ENCODE measurements around the gene TMPO. TPM values are rescaled to one million over a fixed set of nuclear protein-coding genes. Genes with fewer than 3 reads are reported as not detected.

The TMPO gene
- total RNA-seq, 1 donor from 2014 or later: 103 TPM

DNA sequence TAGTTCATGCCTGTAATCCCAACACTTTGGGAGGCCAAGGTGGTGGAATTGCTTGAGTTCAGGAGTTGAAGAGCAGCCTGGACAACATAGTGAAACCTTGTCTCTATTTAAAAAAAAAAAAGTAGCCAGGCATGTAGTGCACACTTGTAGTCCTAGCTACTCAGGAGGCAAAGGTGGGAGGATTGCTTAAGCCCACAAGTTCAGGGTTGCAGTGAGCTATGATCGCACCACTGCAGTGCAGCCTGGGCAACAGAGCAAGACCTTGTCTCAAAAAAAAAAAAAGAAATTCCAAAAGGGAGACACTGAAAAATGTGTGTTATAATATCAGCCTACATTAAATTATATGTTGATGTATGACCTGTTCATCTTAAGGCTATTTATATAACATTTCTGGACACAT is 14.7 kb downstream of the TMPO start:
- no peak overlapping the region for H3K27ac ChIP-seq
- DNase-seq (ENCODE audit: extremely low spot score in 2 of 2): no peak
- intact Hi-C loops (cut with DNase I): no loop called here
- no peaks in the 10 kb centered on the region for H3K4me1 ChIP-seq
- H3K36me3 ChIP-seq: peaks cover 0 to 41% of the 10 kb centered on the region in 2 donors
- H3K4me3 ChIP-seq: no peak overlapping the region
- no peaks in the 10 kb centered on the region for H3K27me3 ChIP-seq
- TF ChIP-seq POLR2AphosphoS5 (IDR thresholded peaks at IDR 0.05; ENCODE audit: insufficient read depth in 1 of 2, low read depth in 1 of 2) (no peak), POLR2A (IDR thresholded peaks at IDR 0.05) (no peak)
- TF ChIP-seq, protein P1, sequence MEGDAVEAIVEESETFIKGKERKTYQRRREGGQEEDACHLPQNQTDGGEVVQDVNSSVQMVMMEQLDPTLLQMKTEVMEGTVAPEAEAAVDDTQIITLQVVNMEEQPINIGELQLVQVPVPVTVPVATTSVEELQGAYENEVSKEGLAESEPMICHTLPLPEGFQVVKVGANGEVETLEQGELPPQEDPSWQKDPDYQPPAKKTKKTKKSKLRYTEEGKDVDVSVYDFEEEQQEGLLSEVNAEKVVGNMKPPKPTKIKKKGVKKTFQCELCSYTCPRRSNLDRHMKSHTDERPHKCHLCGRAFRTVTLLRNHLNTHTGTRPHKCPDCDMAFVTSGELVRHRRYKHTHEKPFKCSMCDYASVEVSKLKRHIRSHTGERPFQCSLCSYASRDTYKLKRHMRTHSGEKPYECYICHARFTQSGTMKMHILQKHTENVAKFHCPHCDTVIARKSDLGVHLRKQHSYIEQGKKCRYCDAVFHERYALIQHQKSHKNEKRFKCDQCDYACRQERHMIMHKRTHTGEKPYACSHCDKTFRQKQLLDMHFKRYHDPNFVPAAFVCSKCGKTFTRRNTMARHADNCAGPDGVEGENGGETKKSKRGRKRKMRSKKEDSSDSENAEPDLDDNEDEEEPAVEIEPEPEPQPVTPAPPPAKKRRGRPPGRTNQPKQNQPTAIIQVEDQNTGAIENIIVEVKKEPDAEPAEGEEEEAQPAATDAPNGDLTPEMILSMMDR (IDR thresholded peaks at IDR 0.05): no peak
- no peaks in the 10 kb centered on the region for H3K9me3 ChIP-seq

DNA sequence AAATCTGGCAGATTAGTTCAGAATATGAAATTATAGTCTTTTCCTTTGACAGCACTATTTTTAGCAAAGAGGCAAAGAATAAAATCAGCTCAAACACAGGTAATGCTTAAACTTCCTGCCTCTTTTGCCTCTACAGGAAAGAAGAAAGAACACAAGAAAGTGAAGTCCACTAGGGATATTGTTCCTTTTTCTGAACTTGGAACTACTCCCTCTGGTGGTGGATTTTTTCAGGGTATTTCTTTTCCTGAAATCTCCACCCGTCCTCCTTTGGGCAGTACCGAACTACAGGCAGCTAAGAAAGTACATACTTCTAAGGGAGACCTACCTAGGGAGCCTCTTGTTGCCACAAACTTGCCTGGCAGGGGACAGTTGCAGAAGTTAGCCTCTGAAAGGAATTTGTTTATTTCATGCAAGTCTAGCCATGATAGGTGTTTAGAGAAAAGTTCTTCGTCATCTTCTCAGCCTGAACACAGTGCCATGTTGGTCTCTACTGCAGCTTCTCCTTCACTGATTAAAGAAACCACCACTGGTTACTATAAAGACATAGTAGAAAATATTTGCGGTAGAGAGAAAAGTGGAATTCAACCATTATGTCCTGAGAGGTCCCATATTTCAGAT is 17.4 kb downstream of the TMPO start:
- Histone ChIP-seq H3K4me1 (no peaks in the 10 kb centered on the region), H3K9me3 (no peaks in the 10 kb centered on the region), H3K27ac (no peak overlapping the region), H3K4me3 (no peak overlapping the region), H3K36me3 (peaks cover 0 to 41% of the 10 kb centered on the region in 2 donors), H3K27me3 (no peaks in the 10 kb centered on the region)
- TF ChIP-seq, protein P1 (IDR thresholded peaks at IDR 0.05): peak in 2 of 3 experiments; percentile 20 to 26
- TF ChIP-seq POLR2AphosphoS5 (IDR thresholded peaks at IDR 0.05; ENCODE audit: insufficient read depth in 1 of 2, low read depth in 1 of 2): no peak
- TF ChIP-seq POLR2A (IDR thresholded peaks at IDR 0.05): no peak
- no peak for DNase-seq (ENCODE audit: extremely low spot score in 2 of 2)
- intact Hi-C loops (cut with DNase I): no loop called here

DNA sequence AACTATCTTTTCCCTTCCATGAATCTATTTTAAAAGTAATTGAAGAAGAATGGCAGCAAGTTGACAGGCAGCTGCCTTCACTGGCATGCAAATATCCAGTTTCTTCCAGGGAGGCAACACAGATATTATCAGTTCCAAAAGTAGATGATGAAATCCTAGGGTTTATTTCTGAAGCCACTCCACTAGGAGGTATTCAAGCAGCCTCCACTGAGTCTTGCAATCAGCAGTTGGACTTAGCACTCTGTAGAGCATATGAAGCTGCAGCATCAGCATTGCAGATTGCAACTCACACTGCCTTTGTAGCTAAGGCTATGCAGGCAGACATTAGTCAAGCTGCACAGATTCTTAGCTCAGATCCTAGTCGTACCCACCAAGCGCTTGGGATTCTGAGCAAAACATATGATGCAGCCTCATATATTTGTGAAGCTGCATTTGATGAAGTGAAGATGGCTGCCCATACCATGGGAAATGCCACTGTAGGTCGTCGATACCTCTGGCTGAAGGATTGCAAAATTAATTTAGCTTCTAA is 18.4 kb downstream of the TMPO start:
- H3K27me3 ChIP-seq: no peaks in the 10 kb centered on the region
- no peak for DNase-seq (ENCODE audit: extremely low spot score in 2 of 2)
- H3K27ac ChIP-seq: no peak overlapping the region
- TF ChIP-seq POLR2A (IDR thresholded peaks at IDR 0.05) (no peak), POLR2AphosphoS5 (IDR thresholded peaks at IDR 0.05; ENCODE audit: insufficient read depth in 1 of 2, low read depth in 1 of 2) (no peak)
- TF ChIP-seq, protein P1 (IDR thresholded peaks at IDR 0.05): no peak
- peaks cover 0 to 41% of the 10 kb centered on the region in 2 donors for H3K36me3 ChIP-seq
- intact Hi-C loops (cut with DNase I): no loop called here
- no peaks in the 10 kb centered on the region for H3K9me3 ChIP-seq
- no peaks in the 10 kb centered on the region for H3K4me1 ChIP-seq
- H3K4me3 ChIP-seq: no peak overlapping the region

DNA sequence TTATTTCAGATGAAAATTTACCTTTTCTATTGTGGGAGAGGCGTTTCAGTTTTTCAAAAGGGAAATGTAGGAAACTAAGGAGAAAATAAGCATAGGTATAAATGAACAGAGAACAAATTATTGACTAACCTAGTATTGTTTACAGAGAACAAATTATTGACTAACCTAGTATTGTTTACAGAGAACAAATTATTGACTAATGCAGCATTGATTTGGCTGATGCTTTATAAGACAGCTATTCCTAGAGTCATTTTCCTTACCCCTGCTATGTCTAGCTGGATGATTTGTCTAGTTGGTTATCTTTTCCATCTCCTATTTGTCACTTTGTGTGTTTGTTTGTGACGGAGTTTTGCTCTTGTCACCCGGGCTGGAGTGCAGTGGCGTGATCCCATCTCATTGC is 22.6 kb downstream of the TMPO start:
- Histone ChIP-seq H3K4me1 (no peaks in the 10 kb centered on the region), H3K36me3 (peaks cover 0 to 19% of the 10 kb centered on the region in 2 donors), H3K9me3 (no peaks in the 10 kb centered on the region), H3K27ac (no peak overlapping the region), H3K27me3 (no peaks in the 10 kb centered on the region), H3K4me3 (no peak overlapping the region)
- intact Hi-C loops (cut with DNase I): no loop called here
- DNase-seq (ENCODE audit: extremely low spot score in 2 of 2): no peak
- TF ChIP-seq, protein P1 (IDR thresholded peaks at IDR 0.05): no peak
- no peak for TF ChIP-seq POLR2AphosphoS5 (IDR thresholded peaks at IDR 0.05; ENCODE audit: insufficient read depth in 1 of 2, low read depth in 1 of 2)
- TF ChIP-seq POLR2A (IDR thresholded peaks at IDR 0.05): no peak

DNA sequence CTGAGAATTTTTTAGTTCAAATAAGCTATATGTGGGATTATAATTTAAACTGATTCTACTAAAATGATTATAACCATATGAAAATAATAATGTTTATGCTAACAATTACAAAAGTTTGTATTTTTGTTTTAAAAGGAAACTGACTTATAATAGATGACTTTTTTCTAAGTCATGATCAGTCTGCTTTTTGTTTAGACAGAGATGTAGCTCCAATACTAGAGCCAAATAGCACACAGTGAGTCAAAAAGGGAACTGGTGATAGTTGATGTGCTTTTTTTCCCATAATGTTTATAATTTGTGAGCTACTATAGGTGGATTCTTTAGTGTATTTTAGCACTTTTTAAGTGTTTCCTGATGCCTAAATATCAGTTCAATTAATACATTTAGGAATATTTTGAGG is 28.3 kb downstream of the TMPO start:
- H3K4me1 ChIP-seq: no peaks in the 10 kb centered on the region
- no peak for DNase-seq (ENCODE audit: extremely low spot score in 2 of 2)
- intact Hi-C loops (cut with DNase I): no loop called here
- H3K9me3 ChIP-seq: no peaks in the 10 kb centered on the region
- no peak overlapping the region for H3K4me3 ChIP-seq
- no peak overlapping the region for H3K27ac ChIP-seq
- no peaks in the 10 kb centered on the region for H3K27me3 ChIP-seq
- H3K36me3 ChIP-seq: peaks cover 0 to 27% of the 10 kb centered on the region in 2 donors
- TF ChIP-seq, protein P1 (IDR thresholded peaks at IDR 0.05): no peak
- TF ChIP-seq POLR2A (IDR thresholded peaks at IDR 0.05) (no peak), POLR2AphosphoS5 (IDR thresholded peaks at IDR 0.05; ENCODE audit: insufficient read depth in 1 of 2, low read depth in 1 of 2) (no peak)

Measured in vagina (tissue), 2 donors.